ENCODE data around the gene TFPI2.

TFPI2 gene

GRCh38 chr7:93860261-93860660 lies 30.3 kb downstream of the TFPI2 start:
- no peak for DNase-seq (ENCODE audit: low read depth in 2 of 3, low spot score in 1 of 3)

GRCh38 chr7:93858857-93859256 lies 31.7 kb downstream of the TFPI2 start:
- DNase-seq (ENCODE audit: low read depth in 2 of 3, low spot score in 1 of 3), result no peak

GRCh38 chr7:93856323-93856722 lies 34.2 kb downstream of the TFPI2 start:
- DNase-seq (ENCODE audit: low read depth in 2 of 3, low spot score in 1 of 3), result no peak

- DNase-seq (ENCODE audit: low read depth in 2 of 3, low spot score in 1 of 3), result no peak
Measured at GRCh38 chr7:93855797-93856196, 34.8 kb downstream of the TFPI2 start.

- DNase-seq (ENCODE audit: low read depth in 2 of 3, low spot score in 1 of 3), result no peak
Measured at GRCh38 chr7:93854480-93854879, 36.1 kb downstream of the TFPI2 start.

- DNase-seq (ENCODE audit: low read depth in 2 of 3, low spot score in 1 of 3), result no peak
Measured at GRCh38 chr7:93851536-93851935, 39.0 kb downstream of the TFPI2 start.

- no peak for DNase-seq (ENCODE audit: low read depth in 2 of 3, low spot score in 1 of 3)
Measured at GRCh38 chr7:93843260-93843659, 47.3 kb downstream of the TFPI2 start.

GRCh38 chr7:93838966-93839365 lies 51.6 kb downstream of the TFPI2 start:
- no peak for DNase-seq (ENCODE audit: low read depth in 2 of 3, low spot score in 1 of 3)

GRCh38 chr7:93837245-93837644 lies 53.3 kb downstream of the TFPI2 start:
- no peak for DNase-seq (ENCODE audit: low read depth in 2 of 3, low spot score in 1 of 3)

GRCh38 chr7:93836116-93836515 lies 54.4 kb downstream of the TFPI2 start:
- no peak for DNase-seq (ENCODE audit: low read depth in 2 of 3, low spot score in 1 of 3)

GRCh38 chr7:93835702-93836101 lies 54.9 kb downstream of the TFPI2 start:
- DNase-seq (ENCODE audit: low read depth in 2 of 3, low spot score in 1 of 3), result no peak
